Measurements from ENCODE around the gene KDM1A.

GRCh38 chr1:23114424-23115079, 95.3 kb downstream of the KDM1A start:
- TF ChIP-seq CTCF (IDR thresholded peaks at IDR 0.05 in 2 of 3, conservative IDR thresholded peaks at IDR 0.05 in 1 of 3; ENCODE audit: borderline replicate concordance in 1 of 3, insufficient read depth in 1 of 3, low read depth in 2 of 3, low read length in 2 of 3) (no peak), EZH2 (IDR thresholded peaks at IDR 0.05) (no peak), ATF3 (IDR thresholded peaks at IDR 0.05) (no peak), REST (IDR thresholded peaks at IDR 0.05; ENCODE audit: low read depth) (no peak), ZFX (IDR thresholded peaks at IDR 0.05) (no peak), MAX (IDR thresholded peaks at IDR 0.05) (no peak), SP1 (IDR thresholded peaks at IDR 0.05; ENCODE audit: low read depth) (no peak), EZH2phosphoT487 (IDR thresholded peaks at IDR 0.05; ENCODE audit: borderline replicate concordance) (no peak)
